GM18858 (cell line): ENCODE data around the gene UBXN10.

Source experiments
- ATAC-seq: cut with Tn5 transposase; IDR thresholded peaks from one replicate; pipeline ENCODE4 v1.9.1; 2021; ENCODE audit not compliant: unreplicated experiment

UBXN10 gene

GRCh38 chr1:20185834-20186782 lies at the start of gene UBXN10, which contains the start of gene PLA2G2C:
TSS of gene UBXN10 (plus strand) at chr1:20186096. CDS start at chr1:20190562, 4,466 bp downstream.
TSS of gene PLA2G2C (minus strand) at chr1:20186518. CDS start at chr1:20177363, 9,155 bp downstream.
- no peak for ATAC-seq

- ATAC-seq: no peak
Observed at GRCh38 chr1:20136249-20136648, 49.6 kb upstream of the UBXN10 start.

GRCh38 chr1:20137055-20137454 lies 48.8 kb upstream of the UBXN10 start:
- ATAC-seq: no peak

- no peak for ATAC-seq
Observed at GRCh38 chr1:20137604-20138003, 48.3 kb upstream of the UBXN10 start.

GRCh38 chr1:20138346-20138745 lies 47.5 kb upstream of the UBXN10 start:
- no peak for ATAC-seq

- ATAC-seq: no peak
Observed at GRCh38 chr1:20138961-20139550, 46.8 kb upstream of the UBXN10 start, which contains the start of gene PLA2G2F. TSS of gene PLA2G2F (plus strand) at chr1:20139323. CDS start at chr1:20139428, 105 bp downstream.

GRCh38 chr1:20139776-20140612 lies 45.9 kb upstream of the UBXN10 start:
- ATAC-seq: no peak

- ATAC-seq: no peak
Observed at GRCh38 chr1:20141001-20141400, 44.9 kb upstream of the UBXN10 start.

GRCh38 chr1:20141466-20141865 lies 44.4 kb upstream of the UBXN10 start:
- ATAC-seq: no peak

- ATAC-seq: no peak
Observed at GRCh38 chr1:20142001-20142710, 43.7 kb upstream of the UBXN10 start.

- ATAC-seq: no peak
Observed at GRCh38 chr1:20143318-20143717, 42.6 kb upstream of the UBXN10 start.

GRCh38 chr1:20143734-20144565 lies 41.9 kb upstream of the UBXN10 start:
- ATAC-seq: no peak

- ATAC-seq: no peak
Observed at GRCh38 chr1:20147846-20148570, 37.9 kb upstream of the UBXN10 start.

GRCh38 chr1:20148571-20149500 lies 37.1 kb upstream of the UBXN10 start:
- no peak for ATAC-seq

GRCh38 chr1:20149601-20150325 lies 36.1 kb upstream of the UBXN10 start:
- ATAC-seq: no peak

GRCh38 chr1:20150326-20150705 lies 35.6 kb upstream of the UBXN10 start:
- ATAC-seq: no peak

- no peak for ATAC-seq
Observed at GRCh38 chr1:20150969-20151368, 34.9 kb upstream of the UBXN10 start.
